Hypothalamus (tissue), 51 donors: ENCODE data around the gene DSCAML1.

ENCODE experiments used
- DNase-seq, 51 donors: peaks; one replicate each; lab custom pipeline; 2025; lab: John Stamatoyannopoulos, UW

The DSCAML1 gene

DNA sequence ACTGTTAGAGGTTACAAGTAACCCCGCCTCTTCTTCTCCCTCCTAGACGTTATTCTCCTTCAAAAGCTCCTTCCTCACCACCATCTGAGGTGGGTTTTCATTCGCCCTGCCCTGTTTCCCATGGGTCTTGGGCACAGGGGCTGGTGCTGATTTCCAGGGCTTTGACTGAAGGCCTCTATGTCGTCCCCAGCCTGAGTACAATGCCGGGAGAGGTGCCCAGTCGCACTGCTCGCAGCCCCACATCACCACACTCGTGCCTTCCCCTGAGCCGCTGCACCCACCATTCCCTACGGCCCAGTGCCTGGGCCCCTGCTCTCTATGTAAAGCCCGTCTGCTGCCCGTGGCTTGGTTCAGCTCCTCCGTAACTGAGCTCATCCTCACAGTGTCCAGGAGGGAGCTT, 169.8 kb downstream of the DSCAML1 start:
- peak in 31 of 51 donors; percentile 17 to 78 (median 42) for DNase-seq

DNA sequence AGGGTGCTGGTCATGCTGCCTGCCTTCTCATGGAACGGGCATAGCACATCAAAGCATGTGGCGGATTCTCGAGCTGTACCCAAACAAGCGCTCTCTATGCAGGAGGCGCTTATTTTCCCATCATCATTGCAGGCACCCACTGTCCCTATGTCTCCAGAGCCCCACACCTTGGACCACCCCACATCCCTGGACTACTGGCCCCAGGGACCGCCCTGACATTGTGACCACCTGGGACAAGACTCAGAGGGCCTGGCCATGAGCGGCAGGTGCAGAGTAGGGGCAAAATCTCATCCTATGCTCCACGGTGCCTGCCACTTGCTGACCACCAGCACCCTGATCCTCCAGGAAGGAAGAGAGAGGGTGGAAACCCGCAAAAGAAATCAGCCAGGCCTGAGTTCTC, 170.4 kb downstream of the DSCAML1 start:
- DNase-seq: no peak

DNA sequence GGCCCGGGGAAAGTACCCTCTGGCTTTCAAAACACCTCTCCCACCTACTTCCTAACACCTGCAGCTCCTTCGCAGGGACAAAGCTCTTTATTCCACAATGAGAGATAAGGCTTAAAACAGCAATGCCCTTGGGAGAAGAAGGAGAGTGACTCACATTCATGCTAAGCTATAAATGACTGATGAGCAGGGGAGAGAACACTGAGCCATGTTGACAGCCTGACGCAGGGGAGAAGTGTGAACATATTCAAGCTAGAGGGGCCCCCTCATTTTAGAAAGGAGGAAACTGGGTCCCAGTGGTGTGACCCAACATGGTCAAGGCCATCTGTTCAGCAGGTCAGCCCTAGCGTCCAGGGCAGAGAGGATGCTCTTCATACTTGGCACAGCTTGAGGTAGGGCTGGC, 171.8 kb downstream of the DSCAML1 start:
- peak in 1 of 51 donors; percentile 39 for DNase-seq

DNA sequence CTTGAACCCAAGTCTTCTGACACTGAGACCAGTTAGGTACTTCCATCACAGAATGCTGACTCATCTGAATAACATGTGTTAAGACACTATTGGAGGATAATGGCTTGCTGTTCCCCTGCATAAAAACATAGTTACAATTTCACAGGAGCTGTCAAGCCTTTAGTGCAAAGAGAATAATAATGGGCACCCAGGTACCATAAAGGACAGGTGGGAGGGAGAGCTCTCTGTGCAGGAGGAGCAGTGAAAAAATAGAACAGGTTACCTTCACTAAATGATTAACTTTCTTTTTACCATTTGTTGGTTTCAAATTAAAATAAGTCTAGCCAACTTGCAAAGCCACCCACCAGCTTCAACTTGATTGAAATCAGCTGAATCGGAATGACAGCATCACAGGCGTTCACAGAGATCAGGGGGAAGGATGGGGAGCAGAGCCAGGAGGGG, 173.2 kb downstream of the DSCAML1 start:
- DNase-seq: peak in 1 of 51 donors; percentile 25

- no peak for DNase-seq
These were observed 175.8 kb downstream of the DSCAML1 start for GRCh38 chr11:117621226-117621625.

DNA sequence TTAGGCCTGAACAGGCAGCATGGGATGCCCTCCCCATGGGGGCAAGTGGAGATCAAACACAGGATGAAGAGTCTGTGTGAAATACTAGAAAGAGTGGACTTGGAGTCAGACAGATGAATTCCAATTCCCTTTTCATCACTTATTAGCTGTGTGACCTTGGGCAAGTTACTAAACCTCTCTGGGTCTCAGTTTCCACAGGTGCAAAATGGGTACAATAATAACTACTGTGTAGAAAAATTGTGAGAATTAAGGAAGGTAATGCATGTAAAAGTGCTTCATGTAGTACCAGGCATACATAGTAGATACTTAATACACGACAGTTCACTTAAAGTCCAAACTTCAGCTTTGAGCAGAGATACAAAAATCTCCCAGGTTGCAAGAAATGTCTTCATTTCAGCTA, 176.4 kb downstream of the DSCAML1 start:
- DNase-seq: no peak

DNA sequence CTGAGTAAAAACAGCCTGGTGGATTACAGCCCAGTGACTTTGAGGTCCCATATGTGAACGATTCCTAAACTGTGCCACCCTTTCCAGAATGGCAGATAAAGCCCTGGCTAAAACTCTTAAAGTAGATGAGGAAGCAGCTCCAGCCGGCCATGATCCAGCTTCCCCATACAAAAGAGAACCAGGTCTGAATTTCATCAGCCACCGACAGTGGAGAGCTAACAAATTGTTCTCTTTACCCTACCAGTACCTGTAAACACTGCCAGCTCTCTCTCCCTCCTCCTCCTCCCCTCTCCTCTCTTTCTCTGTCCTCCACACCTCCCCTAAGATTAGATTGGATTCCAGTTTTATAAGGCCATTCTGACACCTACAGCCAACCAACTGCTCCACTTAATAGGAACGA, 176.9 kb downstream of the DSCAML1 start:
- no peak for DNase-seq

DNA sequence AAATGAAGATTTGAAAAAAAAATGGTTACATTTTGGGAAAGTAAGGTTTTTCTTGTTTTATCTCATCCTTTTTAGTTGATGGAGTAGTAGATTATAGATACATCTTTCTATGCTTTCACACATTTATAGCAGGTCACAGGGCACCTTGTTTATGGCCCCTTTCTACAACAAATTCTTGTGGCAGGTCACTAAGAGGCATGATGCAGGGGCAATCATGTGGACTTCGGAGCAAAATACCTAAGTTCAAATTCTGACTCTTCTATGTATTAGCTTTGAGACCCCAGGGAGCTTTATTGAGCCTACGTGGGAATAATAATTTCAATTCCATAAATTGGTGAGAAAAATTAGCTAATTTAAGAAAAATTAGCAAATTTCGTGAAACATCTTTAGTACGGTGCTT, 177.4 kb downstream of the DSCAML1 start:
- no peak for DNase-seq

- DNase-seq: peak in 10 of 51 donors; percentile 14 to 57 (median 36)
These were observed 178.0 kb downstream of the DSCAML1 start for GRCh38 chr11:117618982-117619355.

DNA sequence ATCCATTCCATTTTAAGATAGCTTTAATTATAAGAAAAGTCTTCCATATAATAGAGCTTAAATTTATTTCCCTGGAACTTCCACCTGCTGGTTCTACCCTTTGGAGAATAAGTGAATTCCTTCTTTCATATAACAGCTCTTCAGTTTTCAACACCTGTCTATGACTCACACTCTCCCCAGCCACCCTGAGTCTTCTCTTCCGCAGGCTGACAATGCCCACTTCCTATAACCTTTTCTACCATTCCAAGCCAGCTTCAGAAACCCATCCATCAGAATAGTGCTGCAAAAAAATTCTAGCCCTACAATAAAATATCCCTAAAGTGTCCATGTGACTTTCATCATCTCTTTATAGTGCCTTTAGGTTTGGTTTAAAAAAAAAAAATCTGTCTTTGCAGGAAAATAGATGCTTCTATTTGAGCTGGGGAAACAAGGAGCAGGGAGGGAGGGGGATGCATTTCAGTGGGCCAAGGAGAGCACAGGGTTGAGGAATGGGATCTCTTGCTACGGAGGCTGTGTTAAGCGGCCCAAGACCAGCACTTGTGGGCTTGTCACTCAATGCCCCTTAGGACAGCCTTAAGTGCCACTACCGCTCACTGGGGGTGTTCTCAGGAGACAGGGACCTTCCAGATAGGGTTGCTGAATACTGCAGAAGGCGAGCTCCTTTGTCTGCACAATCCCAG, 178.6 kb downstream of the DSCAML1 start:
- no peak for DNase-seq

DNA sequence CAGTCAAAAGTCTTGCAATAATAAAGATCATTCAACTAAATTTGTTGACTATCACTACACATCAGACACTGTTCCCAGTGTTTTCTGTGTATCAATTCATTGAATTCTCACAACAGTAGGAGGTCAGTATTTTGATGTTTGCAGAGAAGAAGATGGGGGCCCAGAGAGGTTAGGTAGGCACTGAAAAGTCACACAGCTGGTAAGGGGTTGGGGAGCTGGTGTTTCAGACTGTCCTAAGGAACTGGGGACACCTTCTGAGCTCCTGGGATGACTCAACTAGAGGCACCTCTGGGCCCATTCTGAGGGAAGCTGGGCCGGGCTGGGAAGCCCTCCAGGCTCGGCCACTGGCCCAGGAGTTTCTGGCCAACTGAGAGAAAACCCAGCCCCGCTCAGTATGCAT, 180.0 kb downstream of the DSCAML1 start:
- no peak for DNase-seq

- DNase-seq: no peak
These were observed 182.3 kb downstream of the DSCAML1 start for GRCh38 chr11:117614728-117615127.

DNA sequence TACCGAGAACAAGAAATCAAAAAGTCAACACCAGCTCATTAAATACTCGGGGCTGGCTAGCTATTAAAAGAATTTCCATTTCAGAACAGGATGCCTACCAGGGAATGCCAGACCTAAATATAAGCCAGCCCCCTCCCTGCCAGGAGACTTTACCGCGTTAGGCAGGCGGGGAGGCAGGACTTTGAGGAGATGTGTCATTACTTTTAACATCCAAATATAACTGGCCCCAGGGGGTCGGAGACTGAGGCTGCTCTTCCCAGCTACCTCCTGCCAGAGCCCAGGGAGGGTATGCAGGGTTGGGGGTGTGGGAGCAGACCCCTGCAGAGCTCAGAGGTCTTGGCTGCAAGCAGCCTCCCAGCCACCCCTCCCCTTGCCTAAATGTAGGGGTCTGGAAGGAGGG, 183.5 kb downstream of the DSCAML1 start:
- no peak for DNase-seq

GRCh38 chr11:117612177-117612576, 184.8 kb downstream of the DSCAML1 start:
- DNase-seq: no peak

DNA sequence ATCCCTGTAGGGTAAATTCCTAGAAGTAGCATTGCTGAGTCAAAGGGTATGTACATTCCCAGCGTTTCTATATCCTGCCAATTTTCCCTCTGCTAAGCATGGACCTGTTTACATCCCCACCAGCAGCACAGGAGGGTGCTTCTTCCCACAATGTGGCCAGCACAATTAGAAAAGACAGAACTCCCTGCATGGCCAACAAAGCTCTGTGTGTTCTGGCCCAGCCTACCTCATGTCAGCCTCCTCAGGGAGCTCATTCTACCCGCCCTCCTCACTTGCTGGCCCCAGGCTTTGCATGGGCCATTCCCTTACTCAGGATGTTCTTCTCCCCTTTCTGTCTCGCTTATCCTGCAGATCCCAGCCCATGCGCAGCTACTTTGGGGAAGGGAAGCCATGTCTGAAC, 186.1 kb downstream of the DSCAML1 start:
- no peak for DNase-seq

- DNase-seq: no peak
These were observed 187.0 kb downstream of the DSCAML1 start for GRCh38 chr11:117610045-117610444.

DNA sequence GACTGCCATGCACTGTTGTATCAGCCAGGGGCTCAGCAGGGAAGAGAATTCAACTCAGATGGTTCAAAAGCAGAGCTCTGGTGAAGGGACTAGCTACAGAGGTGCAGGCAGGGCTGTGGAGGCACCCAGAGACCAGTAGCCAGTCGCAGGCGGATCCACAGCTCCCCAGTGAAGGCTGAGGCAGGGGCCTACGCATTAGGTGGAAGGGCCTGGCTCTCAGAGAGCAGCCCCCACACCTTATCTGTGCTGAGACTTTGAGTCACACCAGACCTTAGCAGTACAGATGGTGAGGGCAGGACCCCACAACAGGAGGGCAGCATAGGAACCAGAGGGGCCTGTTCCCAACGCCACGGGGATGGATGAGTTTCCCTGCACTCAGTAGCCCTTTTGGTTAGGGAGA, 189.6 kb downstream of the DSCAML1 start:
- DNase-seq: no peak

GRCh38 chr11:117606790-117607189, 190.2 kb downstream of the DSCAML1 start:
- peak in 1 of 51 donors; percentile 25 for DNase-seq

- DNase-seq: no peak
These were observed 190.8 kb downstream of the DSCAML1 start for GRCh38 chr11:117606211-117606610.

DNA sequence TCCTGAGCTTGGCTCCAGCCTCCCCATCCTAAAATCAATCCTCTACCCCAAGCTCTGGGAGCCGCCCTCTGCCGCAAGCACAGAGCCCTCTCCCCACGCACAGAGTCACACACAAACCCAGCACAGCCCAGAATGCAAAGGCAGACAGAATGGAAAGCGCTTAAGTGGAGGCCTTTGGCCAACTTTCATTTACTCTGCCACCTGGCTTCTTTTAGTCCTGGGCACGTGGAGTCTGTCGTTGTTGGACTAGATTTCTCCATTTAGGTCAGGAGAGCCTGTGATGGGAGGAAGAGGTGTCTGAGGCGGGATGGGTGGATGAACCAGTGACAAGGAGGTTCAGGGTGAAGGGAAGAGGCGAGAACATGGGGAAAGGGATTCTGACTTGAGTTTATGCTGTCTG, 191.7 kb downstream of the DSCAML1 start:
- DNase-seq: no peak

- peak in 36 of 51 donors; percentile 24 to 73 (median 48) for DNase-seq
These were observed 192.6 kb downstream of the DSCAML1 start for GRCh38 chr11:117604336-117604995.

GRCh38 chr11:117603932-117604331, 193.1 kb downstream of the DSCAML1 start:
- no peak for DNase-seq
